Thoracic aorta (tissue), 2 donors: Measurements from ENCODE around the gene ECHDC1. TPM values are rescaled to one million over a fixed set of nuclear protein-coding genes. Genes with fewer than 3 reads are reported as not detected.
A peak's percentile ranks its signal among the peaks of the same experiment; 100 is the strongest.

ENCODE experiments used
- ATAC-seq: fragments of 150-250 bp; one replicate; pipeline ENCODE4 v1.8.0; 2017; ENCODE audit warnings: low read depth; ENCODE audit not compliant: insufficient number of reproducible peaks, low FRiP score
- DNase-seq: peaks from one replicate; pipeline ENCODE4 v3.0.0-alpha.2; 2020; ENCODE audit warnings: low spot score
- H3K27ac ChIP-seq, 2 donors: fragments of 200-600 bp; sonication (generic); 1 replicate in 1 of 2; 2 replicates in 1 of 2; pipeline ENCODE4 v1.5.1; 2016; ENCODE audit warnings: mild to moderate bottlenecking in 2 of 2, moderate library complexity in 2 of 2
- H3K27me3 ChIP-seq: fragments of 200-600 bp; sonication (generic); replicated peaks from 2 replicates; pipeline ENCODE4 v1.6.0; 2016; ENCODE audit warnings: mild to moderate bottlenecking; ENCODE audit not compliant: insufficient read depth
- H3K36me3 ChIP-seq: fragments of 200-600 bp; sonication (generic); one replicate; pipeline ENCODE4 v1.5.1; 2016
- H3K4me1 ChIP-seq, 2 donors: fragments of 200-600 bp; sonication (generic); 1 replicate in 1 of 2; 2 replicates in 1 of 2; pipeline versions ENCODE4 v1.5.1 to v1.6.0; 2016; ENCODE audit warnings: low read depth in 2 of 2, mild to moderate bottlenecking in 1 of 2; ENCODE audit not compliant: control insufficient read depth in 1 of 2
- H3K4me3 ChIP-seq: fragments of 200-600 bp; sonication (generic); 2 replicates; pipeline ENCODE4 v1.5.1; 2016; ENCODE audit warnings: mild to moderate bottlenecking
- H3K9me3 ChIP-seq: fragments of 200-600 bp; sonication (generic); 2 replicates; pipeline ENCODE4 v1.5.1; 2016
- CTCF ChIP-seq: fragments of 200-600 bp; sonication (generic); IDR thresholded peaks from one replicate; pipeline ENCODE4 v1.5.1; 2019; ENCODE audit warnings: antibody characterized with exemption
- total RNA-seq, 2 donors: library from RNA; depleted of rRNA; stranded (reverse); fragments of >200 nt; gene quantifications; one replicate each; pipeline versions ENCODE4 v1.1.0 to v1.2.3, GENCODE V29; 2016

The ECHDC1 gene
- total RNA-seq, 2 donors from 2014 or later: 29.9 to 52.9 TPM

DNA sequence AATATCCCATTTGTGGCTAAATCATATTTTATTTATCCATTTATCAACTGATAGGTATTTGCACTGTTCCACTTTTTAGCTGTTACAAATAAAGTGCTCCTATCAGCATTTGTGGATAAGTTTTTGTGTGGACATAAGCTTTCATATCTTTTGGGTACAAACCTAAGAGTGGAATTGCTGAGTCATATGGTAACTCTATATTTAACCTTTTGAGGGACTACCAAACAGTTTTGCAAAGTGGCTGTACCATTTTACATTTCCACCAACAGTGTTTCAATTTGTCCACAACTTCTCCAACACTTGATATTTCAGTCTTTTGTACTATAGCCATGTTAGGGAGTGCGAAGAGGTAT lies 23.6 kb upstream of the ECHDC1 start:
- Histone ChIP-seq H3K27me3 (no peaks in the 10 kb centered on the region), H3K36me3 (no peaks in the 10 kb centered on the region), H3K9me3 (peaks cover 6% of the 10 kb centered on the region), H3K4me1 (peaks cover 8% of the 10 kb centered on the region in 2 donors), H3K27ac (no peak overlapping the region), H3K4me3 (no peak overlapping the region)
- no peak for TF ChIP-seq CTCF
- no peak for DNase-seq
- ATAC-seq: no peak

- H3K27me3 ChIP-seq: no peaks in the 10 kb centered on the region
- ATAC-seq (peak; percentile 88), DNase-seq (no peak)
- peaks cover 8% of the 10 kb centered on the region in 2 donors for H3K4me1 ChIP-seq
- no peak for TF ChIP-seq CTCF
- H3K4me3 ChIP-seq: no peak overlapping the region
- H3K9me3 ChIP-seq: peaks cover 2% of the 10 kb centered on the region
- no peaks in the 10 kb centered on the region for H3K36me3 ChIP-seq
- peak overlapping the region in 1 of 2 donors; percentile 19 for H3K27ac ChIP-seq
Measured at GRCh38 chr6:127366282-127367022, 23.0 kb upstream of the ECHDC1 start.

- no peaks in the 10 kb centered on the region for H3K9me3 ChIP-seq
- H3K36me3 ChIP-seq: no peaks in the 10 kb centered on the region
- no peak overlapping the region for H3K4me3 ChIP-seq
- no peak for TF ChIP-seq CTCF
- ATAC-seq: no peak
- H3K27ac ChIP-seq: no peak overlapping the region
- DNase-seq: no peak
- H3K27me3 ChIP-seq: no peaks in the 10 kb centered on the region
- H3K4me1 ChIP-seq: peaks cover 8% of the 10 kb centered on the region in 2 donors
Measured at GRCh38 chr6:127365874-127366273, 22.5 kb upstream of the ECHDC1 start.

- no peak overlapping the region for H3K27ac ChIP-seq
- H3K4me3 ChIP-seq: no peak overlapping the region
- H3K27me3 ChIP-seq: no peaks in the 10 kb centered on the region
- DNase-seq (no peak), ATAC-seq (no peak)
- peaks cover 7% of the 10 kb centered on the region for H3K9me3 ChIP-seq
- no peaks in the 10 kb centered on the region for H3K4me1 ChIP-seq
- H3K36me3 ChIP-seq: no peaks in the 10 kb centered on the region
- TF ChIP-seq CTCF: no peak
Measured at GRCh38 chr6:127352524-127352923, 9.1 kb upstream of the ECHDC1 start.

- no peaks in the 10 kb centered on the region for H3K27me3 ChIP-seq
- no peak for TF ChIP-seq CTCF
- ATAC-seq: no peak
- peaks cover 5% of the 10 kb centered on the region for H3K9me3 ChIP-seq
- no peak for DNase-seq
- no peak overlapping the region for H3K27ac ChIP-seq
- no peaks in the 10 kb centered on the region for H3K36me3 ChIP-seq
- H3K4me3 ChIP-seq: no peak overlapping the region
- H3K4me1 ChIP-seq: no peaks in the 10 kb centered on the region
Measured at GRCh38 chr6:127349980-127350379, 6.6 kb upstream of the ECHDC1 start.
